Measurements from ENCODE around the gene APOL1. TPM values are rescaled to one million over a fixed set of nuclear protein-coding genes. Genes with fewer than 3 reads are reported as not detected.

APOL1 gene
- total RNA-seq, 1 donor, result 10.3 TPM

GRCh38 chr22:36302439-36303114 is 49.6 kb downstream of the APOL1 start:
- no peak for TF ChIP-seq CTCF (IDR thresholded peaks at IDR 0.05; ENCODE audit: insufficient read depth, low read length)
- no peak overlapping the region for H3K4me3 ChIP-seq (ENCODE audit: low read depth, low read length)
- DNase-seq (ENCODE audit: low read depth), result no peak

- no peak for DNase-seq (ENCODE audit: low read depth)
- H3K4me3 ChIP-seq (ENCODE audit: low read depth, low read length), result no peak overlapping the region
- no peak for TF ChIP-seq CTCF (IDR thresholded peaks at IDR 0.05; ENCODE audit: insufficient read depth, low read length)
These were observed 50.2 kb downstream of the APOL1 start for GRCh38 chr22:36303115-36303467.

- no peak for TF ChIP-seq CTCF (IDR thresholded peaks at IDR 0.05; ENCODE audit: insufficient read depth, low read length)
- DNase-seq (ENCODE audit: low read depth), result no peak
- H3K4me3 ChIP-seq (ENCODE audit: low read depth, low read length), result no peak overlapping the region
These were observed 50.9 kb downstream of the APOL1 start for GRCh38 chr22:36303874-36304273.

- no peak for DNase-seq (ENCODE audit: low read depth)
- no peak for TF ChIP-seq CTCF (IDR thresholded peaks at IDR 0.05; ENCODE audit: insufficient read depth, low read length)
- H3K4me3 ChIP-seq (ENCODE audit: low read depth, low read length), result no peak overlapping the region
These were observed 51.5 kb downstream of the APOL1 start for GRCh38 chr22:36304429-36304828.

GRCh38 chr22:36305813-36306212 is 52.9 kb downstream of the APOL1 start:
- no peak for DNase-seq (ENCODE audit: low read depth)
- no peak overlapping the region for H3K4me3 ChIP-seq (ENCODE audit: low read depth, low read length)
- no peak for TF ChIP-seq CTCF (IDR thresholded peaks at IDR 0.05; ENCODE audit: insufficient read depth, low read length)

GRCh38 chr22:36306227-36306626 is 53.3 kb downstream of the APOL1 start:
- no peak overlapping the region for H3K4me3 ChIP-seq (ENCODE audit: low read depth, low read length)
- TF ChIP-seq CTCF (IDR thresholded peaks at IDR 0.05; ENCODE audit: insufficient read depth, low read length), result no peak
- DNase-seq (ENCODE audit: low read depth), result no peak

- DNase-seq (ENCODE audit: low read depth), result no peak
- no peak for TF ChIP-seq CTCF (IDR thresholded peaks at IDR 0.05; ENCODE audit: insufficient read depth, low read length)
- no peak overlapping the region for H3K4me3 ChIP-seq (ENCODE audit: low read depth, low read length)
These were observed 55.9 kb downstream of the APOL1 start for GRCh38 chr22:36308880-36309279.
